ENCODE measurements around the gene EEFSEC. TPM values are rescaled to one million over a fixed set of nuclear protein-coding genes. Genes with fewer than 3 reads are reported as not detected.

EEFSEC gene
- total RNA-seq, 1 experiment from 2014 or later, result 37.7 TPM

DNA sequence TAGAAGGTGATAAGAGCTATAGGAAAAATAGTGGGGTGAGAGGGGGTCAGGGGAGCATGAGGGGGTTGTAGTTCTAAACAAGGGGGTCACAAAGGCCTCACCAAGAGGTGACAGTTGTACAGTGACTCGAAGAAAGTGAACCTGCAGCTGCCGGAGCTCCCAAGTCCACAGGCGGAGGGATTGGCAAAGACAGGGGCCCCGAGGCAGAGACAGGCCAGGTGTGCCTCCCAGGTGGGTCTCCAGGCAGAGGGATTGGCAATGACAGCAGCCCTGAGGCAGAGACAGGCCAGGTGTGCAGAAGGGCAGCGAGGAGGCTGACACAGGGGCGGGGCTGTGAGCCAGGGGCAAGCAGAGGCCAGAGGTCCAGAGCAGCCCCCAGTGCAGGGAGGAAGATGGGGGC, 249.7 kb downstream of the EEFSEC start:
- H3K36me3 Mint-ChIP-seq (ENCODE audit: insufficient read depth, unreplicated experiment), result no peaks in the 10 kb centered on the region
- H3K9me3 Mint-ChIP-seq (ENCODE audit: low read depth, unreplicated experiment), result no peaks in the 10 kb centered on the region
- CTCF ChIA-PET, result interaction anchor here (0.6 kb wide), 1 partner anchor 9 kb away, joined by 5 read pairs; no protein-coding TSS in a partner anchor
- no peaks in the 10 kb centered on the region for H3K27me3 Mint-ChIP-seq (ENCODE audit: unreplicated experiment)
- H3K4me3 Mint-ChIP-seq (ENCODE audit: low read depth, unreplicated experiment), result no peak overlapping the region
- DNase-seq, result no peak
- TF ChIP-seq, protein P1, sequence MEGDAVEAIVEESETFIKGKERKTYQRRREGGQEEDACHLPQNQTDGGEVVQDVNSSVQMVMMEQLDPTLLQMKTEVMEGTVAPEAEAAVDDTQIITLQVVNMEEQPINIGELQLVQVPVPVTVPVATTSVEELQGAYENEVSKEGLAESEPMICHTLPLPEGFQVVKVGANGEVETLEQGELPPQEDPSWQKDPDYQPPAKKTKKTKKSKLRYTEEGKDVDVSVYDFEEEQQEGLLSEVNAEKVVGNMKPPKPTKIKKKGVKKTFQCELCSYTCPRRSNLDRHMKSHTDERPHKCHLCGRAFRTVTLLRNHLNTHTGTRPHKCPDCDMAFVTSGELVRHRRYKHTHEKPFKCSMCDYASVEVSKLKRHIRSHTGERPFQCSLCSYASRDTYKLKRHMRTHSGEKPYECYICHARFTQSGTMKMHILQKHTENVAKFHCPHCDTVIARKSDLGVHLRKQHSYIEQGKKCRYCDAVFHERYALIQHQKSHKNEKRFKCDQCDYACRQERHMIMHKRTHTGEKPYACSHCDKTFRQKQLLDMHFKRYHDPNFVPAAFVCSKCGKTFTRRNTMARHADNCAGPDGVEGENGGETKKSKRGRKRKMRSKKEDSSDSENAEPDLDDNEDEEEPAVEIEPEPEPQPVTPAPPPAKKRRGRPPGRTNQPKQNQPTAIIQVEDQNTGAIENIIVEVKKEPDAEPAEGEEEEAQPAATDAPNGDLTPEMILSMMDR (IDR thresholded peaks at IDR 0.05; ENCODE audit: unreplicated experiment), result no peak
- no TSS peak for BruUV-seq (replicated peaks)
- no peaks in the 10 kb centered on the region for H3K4me1 Mint-ChIP-seq (ENCODE audit: low read depth, unreplicated experiment)
- H3K27ac Mint-ChIP-seq (ENCODE audit: unreplicated experiment), result no peak overlapping the region
- intact Hi-C loops (cut with micrococcal nuclease; ENCODE audit: unreplicated experiment), result no loop called here

DNA sequence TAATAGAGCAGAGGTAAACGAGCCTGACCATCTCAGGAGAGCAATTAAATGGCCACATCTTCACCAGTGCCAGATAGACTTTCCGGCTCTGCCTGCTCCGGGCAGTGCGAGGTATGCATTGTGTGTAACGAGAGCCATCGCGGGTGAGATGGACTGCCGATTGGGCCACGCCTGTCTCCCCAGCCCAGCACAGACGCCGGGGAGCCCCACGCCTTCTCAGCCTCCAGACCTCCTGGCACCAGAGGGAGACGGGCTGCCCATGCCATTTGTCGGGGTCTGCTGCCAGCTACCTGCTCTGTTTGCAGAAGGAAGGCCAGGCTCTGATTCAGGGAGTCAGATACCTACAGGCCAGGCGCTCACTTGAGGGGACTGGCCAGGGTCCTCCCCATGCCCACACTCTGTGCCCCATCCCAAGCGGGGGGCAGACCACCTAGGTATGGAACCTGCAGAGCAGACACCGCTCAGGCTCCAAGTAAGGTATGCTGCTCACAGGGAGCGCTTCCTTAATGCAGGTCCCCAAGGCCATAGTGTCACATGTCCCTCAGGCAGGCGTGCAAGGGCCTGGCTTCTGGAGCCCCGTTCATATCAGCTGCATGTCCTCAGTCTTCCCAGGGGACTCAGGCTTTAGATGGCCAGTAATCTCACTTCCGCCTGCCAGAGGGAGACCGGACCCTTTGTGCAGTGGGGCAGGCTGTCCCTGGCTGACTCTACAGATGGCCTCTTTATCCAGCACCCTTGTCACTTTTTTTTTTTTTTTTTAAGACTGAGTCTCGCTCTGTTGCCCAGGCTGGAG, 251.2 kb downstream of the EEFSEC start:
- intact Hi-C loops (cut with micrococcal nuclease; ENCODE audit: unreplicated experiment), result no loop called here
- CTCF ChIA-PET, result interaction anchor here (0.6 to 0.7 kb wide), 2 partner anchors 174 to 185 kb away, joined by 3 to 5 read pairs; no protein-coding TSS in a partner anchor
- DNase-seq, result no peak
- no TSS peak for BruUV-seq (replicated peaks)
- TF ChIP-seq, protein P1 (IDR thresholded peaks at IDR 0.05; ENCODE audit: unreplicated experiment), result no peak
- H3K27ac Mint-ChIP-seq (ENCODE audit: unreplicated experiment), result no peak overlapping the region
- H3K4me1 Mint-ChIP-seq (ENCODE audit: low read depth, unreplicated experiment), result no peaks in the 10 kb centered on the region
- no peaks in the 10 kb centered on the region for H3K27me3 Mint-ChIP-seq (ENCODE audit: unreplicated experiment)
- H3K9me3 Mint-ChIP-seq (ENCODE audit: low read depth, unreplicated experiment), result no peaks in the 10 kb centered on the region
- no peak overlapping the region for H3K4me3 Mint-ChIP-seq (ENCODE audit: low read depth, unreplicated experiment)
- no peaks in the 10 kb centered on the region for H3K36me3 Mint-ChIP-seq (ENCODE audit: insufficient read depth, unreplicated experiment)

DNA sequence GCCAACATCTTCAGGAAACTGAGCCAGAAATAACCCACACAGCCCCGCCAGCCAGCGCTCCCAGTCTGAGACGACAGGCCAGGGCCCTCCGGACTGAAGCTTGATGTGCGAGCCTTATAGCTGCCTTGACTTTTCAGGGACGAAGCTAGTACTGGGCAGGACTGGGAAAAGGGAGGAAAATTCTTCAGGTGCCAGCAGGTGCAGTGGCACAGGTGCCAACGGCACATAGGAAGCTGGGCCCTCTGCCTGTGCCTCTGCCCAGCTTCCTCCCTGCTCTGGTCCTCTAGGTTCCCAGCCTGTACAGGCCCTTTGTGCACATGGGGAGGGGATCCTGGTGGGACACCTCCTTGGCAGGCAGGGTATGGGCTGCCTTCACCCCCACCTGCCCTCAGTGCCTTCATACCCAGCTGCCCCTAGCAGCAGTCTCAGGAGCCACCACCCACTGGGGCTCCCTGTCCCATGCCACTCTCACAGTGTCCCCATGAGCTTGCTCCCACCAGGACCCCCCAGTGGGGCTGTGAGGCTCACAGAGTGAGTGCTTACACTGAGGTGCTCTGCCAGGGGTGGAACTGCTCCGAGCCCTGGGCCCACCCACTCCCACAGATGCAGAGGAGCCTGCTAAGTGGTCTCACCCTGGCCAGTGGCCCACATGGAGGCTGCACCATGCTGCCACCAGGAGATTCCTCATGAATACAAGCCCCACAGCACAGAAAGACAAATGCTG, 252.4 kb downstream of the EEFSEC start:
- CTCF ChIA-PET, result interaction anchor here (0.7 to 0.8 kb wide), 2 partner anchors 8 to 186 kb away, joined by 3 to 5 read pairs; no protein-coding TSS in a partner anchor
- no peaks in the 10 kb centered on the region for H3K9me3 Mint-ChIP-seq (ENCODE audit: low read depth, unreplicated experiment)
- no peak overlapping the region for H3K4me3 Mint-ChIP-seq (ENCODE audit: low read depth, unreplicated experiment)
- TF ChIP-seq, protein P1 (IDR thresholded peaks at IDR 0.05; ENCODE audit: unreplicated experiment), result no peak
- H3K27me3 Mint-ChIP-seq (ENCODE audit: unreplicated experiment), result no peaks in the 10 kb centered on the region
- H3K36me3 Mint-ChIP-seq (ENCODE audit: insufficient read depth, unreplicated experiment), result no peaks in the 10 kb centered on the region
- no TSS peak for BruUV-seq (replicated peaks)
- no peak overlapping the region for H3K27ac Mint-ChIP-seq (ENCODE audit: unreplicated experiment)
- intact Hi-C loops (cut with micrococcal nuclease; ENCODE audit: unreplicated experiment), result no loop called here
- no peaks in the 10 kb centered on the region for H3K4me1 Mint-ChIP-seq (ENCODE audit: low read depth, unreplicated experiment)
- DNase-seq, result no peak

DNA sequence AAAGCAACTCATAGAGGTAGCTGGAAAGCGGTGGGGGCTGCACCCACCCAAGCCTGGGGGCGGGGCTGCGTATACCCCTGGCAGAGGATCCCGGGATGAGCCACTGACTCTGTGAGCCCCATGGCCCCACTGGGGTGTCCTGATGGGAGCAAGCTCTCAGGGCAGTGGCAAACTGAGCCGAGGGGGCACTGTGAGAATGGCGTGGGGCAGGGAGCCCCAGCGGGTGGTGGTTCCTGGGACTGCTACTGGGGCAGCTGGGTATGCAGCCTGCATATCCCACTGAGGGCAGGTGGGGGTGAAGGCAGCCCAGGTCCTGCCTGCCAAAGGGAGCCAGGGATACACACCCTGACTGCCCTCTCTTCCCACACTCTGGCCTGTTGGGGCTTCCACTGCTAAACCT, 254.0 kb downstream of the EEFSEC start:
- TF ChIP-seq, protein P1 (IDR thresholded peaks at IDR 0.05; ENCODE audit: unreplicated experiment), result no peak

More for the DNA sequence above, 254.0 kb downstream of the EEFSEC start:
- intact Hi-C loops (cut with micrococcal nuclease; ENCODE audit: unreplicated experiment), result no loop called here
- Mint-ChIP-seq H3K36me3 (ENCODE audit: insufficient read depth, unreplicated experiment) (peaks cover 5% of the 10 kb centered on the region), H3K9me3 (ENCODE audit: low read depth, unreplicated experiment) (no peaks in the 10 kb centered on the region), H3K4me1 (ENCODE audit: low read depth, unreplicated experiment) (no peaks in the 10 kb centered on the region), H3K27ac (ENCODE audit: unreplicated experiment) (no peak overlapping the region), H3K27me3 (ENCODE audit: unreplicated experiment) (no peaks in the 10 kb centered on the region), H3K4me3 (ENCODE audit: low read depth, unreplicated experiment) (no peak overlapping the region)
- CTCF ChIA-PET, result no interaction called here
- BruUV-seq (replicated peaks), result no TSS peak
- DNase-seq, result no peak

All from Calu3 (cell line).